PC-3 (cell line): ENCODE data around the gene PANK4. TPM values are rescaled to one million over a fixed set of nuclear protein-coding genes. Genes with fewer than 3 reads are reported as not detected.

Experiments
- ATAC-seq: fragments of 200-7000 bp; cut with Tn5 transposase; 2 replicates; pipeline ENCODE4 v1.9.1; 2020; ENCODE audit warnings: mild to moderate bottlenecking, moderate library complexity
- BruUV-seq: library from RNA; stranded (reverse); fragments of 400-500 nt; replicated peaks from 2 replicates; lab custom pipeline; 2021; lab: Mats Ljungman, UMichigan
- CTCF ChIA-PET: fragments of 300-600 bp; sonication (Branson Sonifier 250); formaldehyde crosslinking; loops from one replicate; lab custom pipeline; 2022; ENCODE audit warnings: antibody characterized with exemption; lab: Charles Lee
- POLR2A ChIA-PET: fragments of 300-600 bp; sonication (Branson Sonifier 250); formaldehyde crosslinking; loops from one replicate; lab custom pipeline; 2022; ENCODE audit warnings: antibody characterized with exemption; ENCODE audit not compliant: unreplicated experiment; lab: Charles Lee
- DNase-seq: peaks from one replicate; pipeline ENCODE4 v3.0.0-alpha.2; 2015
- H2AFZ ChIP-seq: fragments of 300-600 bp; sonication (generic); 2 replicates; pipeline ENCODE4 v1.6.0; 2016; ENCODE audit warnings: antibody characterized with exemption, low read length
- H3F3A ChIP-seq: fragments of 300-600 bp; sonication (generic); one replicate; pipeline ENCODE4 v1.6.0; 2017; ENCODE audit warnings: antibody characterized with exemption, low read length, control low read depth, mild to moderate bottlenecking; ENCODE audit not compliant: unreplicated experiment
- H3K27ac ChIP-seq: fragments of 300-600 bp; sonication (generic); 2 replicates; pipeline ENCODE4 v1.5.1; 2016; ENCODE audit warnings: mild to moderate bottlenecking, low read length
- H3K27me3 ChIP-seq: fragments of 300-600 bp; sonication (generic); 2 replicates; pipeline ENCODE4 v1.6.1; 2016; ENCODE audit warnings: low read length, mixed read lengths
- H3K36me3 ChIP-seq: fragments of 300-600 bp; sonication (generic); 2 replicates; pipeline ENCODE4 v1.6.1; 2016; ENCODE audit warnings: low read depth, mixed run types, low read length, mixed read lengths
- H3K4me1 ChIP-seq: fragments of 300-600 bp; sonication (generic); 2 replicates; pipeline ENCODE4 v1.5.1; 2016; ENCODE audit warnings: low read length; ENCODE audit not compliant: insufficient read depth
- H3K4me2 ChIP-seq: fragments of 300-600 bp; sonication (generic); 2 replicates; pipeline ENCODE4 v1.6.0; 2016; ENCODE audit warnings: low read length
- H3K4me3 ChIP-seq: fragments of 300-600 bp; sonication (generic); 2 replicates; pipeline ENCODE4 v1.5.1; 2016; ENCODE audit warnings: mild to moderate bottlenecking, low read length, mixed read lengths
- H3K79me2 ChIP-seq: fragments of 300-600 bp; sonication (generic); 2 replicates; pipeline ENCODE4 v1.6.1; 2017; ENCODE audit warnings: low read length, mixed read lengths
- H3K9ac ChIP-seq: fragments of 300-600 bp; sonication (generic); 2 replicates; pipeline ENCODE4 v1.6.0; 2016; ENCODE audit warnings: mild to moderate bottlenecking, low read length
- H3K9me2 ChIP-seq: fragments of 300-600 bp; sonication (generic); replicated peaks from 2 replicates; pipeline ENCODE4 v1.6.1; 2016; ENCODE audit warnings: mixed run types, low read length, mixed read lengths
- H3K9me3 ChIP-seq: fragments of 300-600 bp; sonication (generic); 2 replicates; pipeline ENCODE4 v1.6.1; 2016; ENCODE audit warnings: low read length, mixed read lengths
- H4K20me1 ChIP-seq: fragments of 300-600 bp; sonication (generic); 2 replicates; pipeline ENCODE4 v1.6.1; 2016; ENCODE audit warnings: low read length, mixed read lengths
- EZH2 ChIP-seq: fragments of 300-600 bp; sonication (generic); IDR thresholded peaks from one replicate; pipeline ENCODE4 v1.6.1; 2017; ENCODE audit warnings: antibody characterized with exemption, mild to moderate bottlenecking, low read length; ENCODE audit not compliant: unreplicated experiment
- EZH2phosphoT487 ChIP-seq: fragments of 300-600 bp; sonication (generic); IDR thresholded peaks from 2 replicates; pipeline ENCODE4 v1.6.1; 2018; ENCODE audit warnings: mild to moderate bottlenecking, antibody characterized with exemption, low read length, borderline replicate concordance
- intact Hi-C: fragments of 100-400 bp; cut with micrococcal nuclease; formaldehyde crosslinking; loops from 2 replicates; pipeline ENCODE4 v1.9.0; 2023
- total RNA-seq: library from RNA; depleted of rRNA; stranded (reverse); fragments of >200 nt; gene quantifications from 2 replicates; pipeline ENCODE4 v1.2.3, GENCODE V29; 2014
- TF ChIP-seq, protein P1 (sequence below): fragments of 300-600 bp; sonication (generic); conservative IDR thresholded peaks from 2 replicates; pipeline ENCODE4 v1.5.1; 2017; ENCODE audit warnings: antibody characterized with exemption, low read depth, mild to moderate bottlenecking, low read length

The PANK4 gene
- total RNA-seq, 1 experiment from 2014 or later, result 69.4 TPM

DNA sequence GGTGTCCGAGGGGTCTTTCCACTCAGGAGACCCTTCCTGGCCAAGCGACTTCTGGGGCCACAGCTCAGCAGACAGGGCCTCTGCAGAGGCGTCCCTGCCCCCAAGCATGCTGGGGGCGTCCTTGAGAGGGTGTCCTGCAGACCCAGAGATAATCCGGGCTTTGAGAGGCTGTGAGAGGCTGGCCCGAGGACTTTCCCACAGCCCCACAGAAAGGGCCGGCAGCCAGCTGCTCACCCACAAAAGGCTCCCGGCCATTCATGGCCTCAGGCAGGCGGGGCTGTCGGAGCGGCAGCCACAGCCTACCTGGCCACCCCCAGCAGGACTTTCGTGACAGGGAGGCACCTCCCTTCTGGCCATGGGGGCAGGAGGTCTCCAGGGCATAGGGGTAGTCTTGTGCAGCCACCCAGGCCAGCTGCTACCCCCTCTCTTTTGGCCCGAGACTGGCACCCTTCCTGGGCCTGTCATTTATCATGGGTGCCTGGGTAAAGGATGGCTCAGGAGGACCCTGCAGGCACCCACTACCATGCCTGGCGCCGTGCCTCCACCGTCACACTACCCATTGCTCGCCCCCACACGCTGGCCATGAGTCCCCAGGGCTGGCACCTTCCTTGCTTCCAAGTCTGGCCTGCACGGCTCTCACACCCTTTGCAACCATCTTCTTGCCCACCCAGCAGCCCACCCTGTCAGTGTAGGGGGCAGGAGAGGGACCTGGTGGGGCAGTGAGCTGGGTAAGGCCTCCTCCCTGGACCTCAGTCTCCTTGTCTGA is 18.7 kb upstream of the PANK4 start:
- intact Hi-C loops, result loop anchor here (5.0 kb wide), 2 partner anchors 42 to 353 kb away; partner anchors contain the start of genes FAAP20 and PRXL2B
- Histone ChIP-seq H3F3A (no peaks in the 10 kb centered on the region), H3K79me2 (no peaks in the 10 kb centered on the region), H3K36me3 (no peaks in the 10 kb centered on the region), H3K27ac (0 out of 2 replicates have a peak overlapping the region, but pooled peaks have one; percentile 20), H3K9ac (peak overlapping the region; percentile 42; the same call in 1 of the 2 replicates), H4K20me1 (no peaks in the 10 kb centered on the region), H3K9me3 (no peaks in the 10 kb centered on the region), H3K27me3 (no peaks in the 10 kb centered on the region), H3K4me2 (peak overlapping the region; percentile 83; the same call in 1 of the 2 replicates), H3K4me1 (peaks cover 22% of the 10 kb centered on the region), H3K4me3 (no peak overlapping the region), H3K9me2 (no peaks in the 10 kb centered on the region), H2AFZ (no peak overlapping the region)
- ChIA-PET CTCF (no interaction called here), POLR2A (interaction anchor here (1.2 kb wide), 1 partner anchor 12 kb away, joined by 5 read pairs; no protein-coding TSS in a partner anchor)
- TF ChIP-seq EZH2 (no peak), EZH2phosphoT487 (no peak)
- TF ChIP-seq, protein P1, sequence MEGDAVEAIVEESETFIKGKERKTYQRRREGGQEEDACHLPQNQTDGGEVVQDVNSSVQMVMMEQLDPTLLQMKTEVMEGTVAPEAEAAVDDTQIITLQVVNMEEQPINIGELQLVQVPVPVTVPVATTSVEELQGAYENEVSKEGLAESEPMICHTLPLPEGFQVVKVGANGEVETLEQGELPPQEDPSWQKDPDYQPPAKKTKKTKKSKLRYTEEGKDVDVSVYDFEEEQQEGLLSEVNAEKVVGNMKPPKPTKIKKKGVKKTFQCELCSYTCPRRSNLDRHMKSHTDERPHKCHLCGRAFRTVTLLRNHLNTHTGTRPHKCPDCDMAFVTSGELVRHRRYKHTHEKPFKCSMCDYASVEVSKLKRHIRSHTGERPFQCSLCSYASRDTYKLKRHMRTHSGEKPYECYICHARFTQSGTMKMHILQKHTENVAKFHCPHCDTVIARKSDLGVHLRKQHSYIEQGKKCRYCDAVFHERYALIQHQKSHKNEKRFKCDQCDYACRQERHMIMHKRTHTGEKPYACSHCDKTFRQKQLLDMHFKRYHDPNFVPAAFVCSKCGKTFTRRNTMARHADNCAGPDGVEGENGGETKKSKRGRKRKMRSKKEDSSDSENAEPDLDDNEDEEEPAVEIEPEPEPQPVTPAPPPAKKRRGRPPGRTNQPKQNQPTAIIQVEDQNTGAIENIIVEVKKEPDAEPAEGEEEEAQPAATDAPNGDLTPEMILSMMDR, result no peak
- DNase-seq (no peak), ATAC-seq (no peak)
- BruUV-seq, result no TSS peak

DNA sequence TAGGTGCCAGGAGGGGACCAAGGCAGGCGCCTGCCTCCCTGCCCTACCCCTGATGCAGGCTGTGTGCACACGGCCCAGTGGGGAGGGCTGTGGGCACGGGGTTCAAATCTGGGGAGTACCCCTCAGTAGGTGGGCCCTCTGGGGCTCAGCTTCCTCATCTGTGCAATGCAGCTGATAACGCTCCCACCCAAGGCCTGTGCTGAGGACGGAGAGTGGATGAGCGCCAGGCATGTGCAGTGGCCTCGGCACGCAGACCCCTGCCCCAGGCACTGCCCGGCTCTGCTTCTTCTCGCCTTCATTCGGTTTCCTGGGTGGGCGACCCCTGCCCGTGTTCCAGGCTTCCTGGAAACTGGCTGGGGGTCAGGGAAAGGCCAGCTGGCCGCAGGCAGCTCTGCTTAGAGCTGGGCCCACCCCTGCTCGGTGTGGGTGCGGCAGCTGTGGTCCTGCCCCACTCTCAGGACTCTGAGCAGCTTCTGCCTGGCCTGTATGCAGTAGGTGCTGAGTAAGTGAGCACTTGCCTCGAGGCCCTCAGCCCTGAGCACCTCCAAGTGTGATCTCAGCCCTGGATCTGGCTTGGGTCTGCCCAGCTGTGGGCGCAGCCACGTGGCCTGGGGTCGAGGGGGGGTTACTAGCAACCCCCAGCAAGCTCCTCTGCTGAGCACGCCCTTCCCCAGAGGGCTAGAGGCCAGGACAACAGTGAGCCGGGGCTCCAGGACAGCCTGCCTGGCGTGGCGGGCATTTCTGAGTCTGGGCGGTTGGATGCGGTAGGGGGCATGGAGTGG is 17.9 kb upstream of the PANK4 start:
- no peak for TF ChIP-seq EZH2phosphoT487
- TF ChIP-seq EZH2, result no peak
- TF ChIP-seq, protein P1, result no peak
- H3K79me2 ChIP-seq, result no peaks in the 10 kb centered on the region
- peaks cover 22% of the 10 kb centered on the region for H3K4me1 ChIP-seq
- H3K4me2 ChIP-seq, result no peak overlapping the region
- no peak overlapping the region for H3K4me3 ChIP-seq
- DNase-seq, result no peak
- no peak for ATAC-seq
- ChIA-PET CTCF (no interaction called here), POLR2A (interaction anchor here (0.6 kb wide), 1 partner anchor 48 kb away, joined by 3 read pairs; no protein-coding TSS in a partner anchor)
- no peak overlapping the region for H3K27ac ChIP-seq
- H3K36me3 ChIP-seq, result no peaks in the 10 kb centered on the region
- no peaks in the 10 kb centered on the region for H3K9me3 ChIP-seq
- H2AFZ ChIP-seq, result no peak overlapping the region
- no peaks in the 10 kb centered on the region for H3F3A ChIP-seq
- H3K9ac ChIP-seq, result no peak overlapping the region
- H3K9me2 ChIP-seq, result no peaks in the 10 kb centered on the region
- H4K20me1 ChIP-seq, result no peaks in the 10 kb centered on the region
- BruUV-seq, result no TSS peak
- H3K27me3 ChIP-seq, result no peaks in the 10 kb centered on the region
- intact Hi-C loops, result no loop called here
